ENCODE measurements around the gene FRMD3. TPM values are rescaled to one million over a fixed set of nuclear protein-coding genes. Genes with fewer than 3 reads are reported as not detected.

Gene FRMD3
- total RNA-seq, 1 donor from 2014 or later = 1.9 TPM

- H3K27ac ChIP-seq = no peak overlapping the region
- H3K9me3 ChIP-seq (ENCODE audit: low read depth) = no peaks in the 10 kb centered on the region
- no peaks in the 10 kb centered on the region for H3K27me3 ChIP-seq
- H2AFZ ChIP-seq (replicated peaks) = no peak overlapping the region
- peaks cover 3% of the 10 kb centered on the region for H3K9me3 Mint-ChIP-seq
- no peaks in the 10 kb centered on the region for H3K36me3 ChIP-seq
- H3K4me3 Mint-ChIP-seq = no peak overlapping the region
- TF ChIP-seq EZH2phosphoT487 (IDR thresholded peaks at IDR 0.05) = no peak
- TF ChIP-seq EZH2 (IDR thresholded peaks at IDR 0.05) = no peak
- no peak for TF ChIP-seq CTCF (IDR thresholded peaks at IDR 0.05)
- H3K27me3 Mint-ChIP-seq (ENCODE audit: insufficient read depth, low read depth) = no peaks in the 10 kb centered on the region
- no peaks in the 10 kb centered on the region for H3K4me1 ChIP-seq
- no peak for DNase-seq (ENCODE audit: low spot score)
- H3K9ac ChIP-seq = no peak overlapping the region
- H3F3A ChIP-seq (ENCODE audit: low read depth) = no peaks in the 10 kb centered on the region
- no peaks in the 10 kb centered on the region for H3K4me1 Mint-ChIP-seq
- no peaks in the 10 kb centered on the region for H3K79me2 ChIP-seq (ENCODE audit: low read depth)
- H3K4me2 ChIP-seq = no peak overlapping the region
- no peak overlapping the region for H3K27ac Mint-ChIP-seq
- H4K20me1 ChIP-seq (ENCODE audit: low read depth) = no peaks in the 10 kb centered on the region
- no peak overlapping the region for H3K4me3 ChIP-seq
- no peaks in the 10 kb centered on the region for H3K36me3 Mint-ChIP-seq
These were observed 22.1 kb upstream of the FRMD3 start for GRCh38 chr9:83560169-83560826.

DNA sequence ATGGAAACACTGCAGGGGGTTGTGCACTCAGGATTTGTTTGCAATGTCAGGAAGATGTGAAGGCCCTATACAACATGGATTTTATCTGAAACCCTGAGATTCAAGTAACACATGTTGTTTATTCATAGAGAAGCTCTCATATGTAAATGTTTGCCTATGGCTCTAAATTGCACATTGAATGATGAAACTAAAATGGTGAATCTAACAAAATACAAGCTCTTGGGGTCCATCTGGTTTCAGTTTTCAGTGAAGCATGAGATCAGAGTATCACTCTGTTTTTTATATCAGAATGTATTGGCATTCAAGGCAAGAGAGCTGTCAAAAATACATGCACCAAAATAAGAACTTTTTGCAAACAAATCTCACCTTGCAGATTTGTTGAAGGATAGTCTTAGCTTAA is 19.6 kb upstream of the FRMD3 start:
- H4K20me1 ChIP-seq (ENCODE audit: low read depth) = no peaks in the 10 kb centered on the region
- no peaks in the 10 kb centered on the region for H3K9me3 ChIP-seq (ENCODE audit: low read depth)
- Mint-ChIP-seq H3K4me1 (no peaks in the 10 kb centered on the region), H3K27me3 (ENCODE audit: insufficient read depth, low read depth) (no peaks in the 10 kb centered on the region), H3K4me3 (no peak overlapping the region), H3K9me3 (peaks cover 5% of the 10 kb centered on the region), H3K36me3 (no peaks in the 10 kb centered on the region), H3K27ac (no peak overlapping the region)
- no peaks in the 10 kb centered on the region for H3K79me2 ChIP-seq (ENCODE audit: low read depth)
- no peak for DNase-seq (ENCODE audit: low spot score)
- H3K4me3 ChIP-seq = no peak overlapping the region
- no peaks in the 10 kb centered on the region for H3F3A ChIP-seq (ENCODE audit: low read depth)
- H2AFZ ChIP-seq (replicated peaks) = no peak overlapping the region
- H3K4me2 ChIP-seq = no peak overlapping the region
- no peaks in the 10 kb centered on the region for H3K27me3 ChIP-seq
- TF ChIP-seq EZH2phosphoT487 (IDR thresholded peaks at IDR 0.05) (no peak), EZH2 (IDR thresholded peaks at IDR 0.05) (no peak), CTCF (IDR thresholded peaks at IDR 0.05) (no peak)
- no peaks in the 10 kb centered on the region for H3K36me3 ChIP-seq
- no peak overlapping the region for H3K9ac ChIP-seq
- H3K4me1 ChIP-seq = no peaks in the 10 kb centered on the region
- no peak overlapping the region for H3K27ac ChIP-seq

DNA sequence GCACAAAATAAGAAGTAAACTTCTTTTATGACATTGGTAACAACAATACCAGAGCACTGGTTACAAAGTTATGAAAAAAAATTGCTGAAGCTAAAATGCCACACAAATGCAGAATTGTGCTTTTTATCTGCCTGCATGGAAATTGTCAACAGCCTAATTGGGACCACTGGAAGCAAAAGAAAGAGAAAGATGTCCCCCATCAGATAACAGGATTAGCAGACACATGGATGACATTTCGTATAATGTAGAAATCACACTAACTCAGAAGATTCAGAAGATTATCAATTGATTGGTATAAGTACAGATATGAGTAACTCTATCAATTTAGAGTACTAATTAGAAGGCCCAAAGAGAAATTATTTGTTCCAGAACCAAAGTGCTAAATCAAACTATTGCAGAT is 19.1 kb upstream of the FRMD3 start:
- H3K4me3 Mint-ChIP-seq = no peak overlapping the region
- no peaks in the 10 kb centered on the region for H3K27me3 Mint-ChIP-seq (ENCODE audit: insufficient read depth, low read depth)
- H3K36me3 ChIP-seq = no peaks in the 10 kb centered on the region

More for the DNA sequence above, 19.1 kb upstream of the FRMD3 start:
- Histone ChIP-seq H3K4me1 (no peaks in the 10 kb centered on the region), H3K4me3 (no peak overlapping the region), H4K20me1 (ENCODE audit: low read depth) (no peaks in the 10 kb centered on the region), H2AFZ (replicated peaks) (no peak overlapping the region), H3F3A (ENCODE audit: low read depth) (no peaks in the 10 kb centered on the region), H3K27ac (no peak overlapping the region), H3K79me2 (ENCODE audit: low read depth) (no peaks in the 10 kb centered on the region), H3K9me3 (ENCODE audit: low read depth) (no peaks in the 10 kb centered on the region), H3K27me3 (no peaks in the 10 kb centered on the region), H3K9ac (no peak overlapping the region), H3K4me2 (no peak overlapping the region)
- TF ChIP-seq EZH2 (IDR thresholded peaks at IDR 0.05) = no peak
- no peak for TF ChIP-seq EZH2phosphoT487 (IDR thresholded peaks at IDR 0.05)
- TF ChIP-seq CTCF (IDR thresholded peaks at IDR 0.05) = no peak
- DNase-seq (ENCODE audit: low spot score) = no peak
- Mint-ChIP-seq H3K9me3 (peaks cover 5% of the 10 kb centered on the region), H3K4me1 (no peaks in the 10 kb centered on the region), H3K27ac (no peak overlapping the region), H3K36me3 (no peaks in the 10 kb centered on the region)
